A673 (cell line): ENCODE results near the gene AATF. TPM values are rescaled to one million over a fixed set of nuclear protein-coding genes. Genes with fewer than 3 reads are reported as not detected.

Experiments used
- Bru-seq: library from RNA; stranded (reverse); fragments of 400-500 nt; gene quantifications from one replicate; lab custom pipeline; 2021; lab: Mats Ljungman, UMichigan
- BruChase-seq, 2 experiments: library from RNA; stranded (reverse); fragments of 400-500 nt; gene quantifications; one replicate each; lab custom pipeline; 2021; lab: Mats Ljungman, UMichigan
- BruUV-seq: library from RNA; stranded (reverse); fragments of 400-500 nt; replicated peaks from 2 replicates; lab custom pipeline; 2021; lab: Mats Ljungman, UMichigan
- CTCF ChIA-PET: fragments of 300-600 bp; sonication (Branson Sonifier 250); formaldehyde crosslinking; loops from one replicate; lab custom pipeline; 2022; ENCODE audit warnings: antibody characterized with exemption; lab: Charles Lee
- POLR2A ChIA-PET: fragments of 300-600 bp; sonication (Branson Sonifier 250); formaldehyde crosslinking; loops from one replicate; lab custom pipeline; 2022; ENCODE audit warnings: antibody characterized with exemption; ENCODE audit not compliant: low non-redundant PET; lab: Charles Lee
- DNase-seq: peaks from one replicate; pipeline ENCODE4 v3.0.0-alpha.2; 2015; ENCODE audit warnings: low spot score
- H3K27ac ChIP-seq: fragments of 200-600 bp; sonication (generic); 2 replicates; pipeline ENCODE4 v1.5.1; 2016; ENCODE audit warnings: mixed run types, low read depth, mild to moderate bottlenecking, mixed read lengths, antibody characterized with exemption, low read length; ENCODE audit not compliant: poor library complexity, severe bottlenecking
- H3K27me3 ChIP-seq: fragments of 200-600 bp; sonication (generic); replicated peaks from 2 replicates; pipeline ENCODE4 v1.6.1; 2017; ENCODE audit warnings: mixed run types, low read depth, mild to moderate bottlenecking, mixed read lengths, antibody characterized with exemption, low read length; ENCODE audit not compliant: insufficient read depth, poor library complexity
- H3K36me3 ChIP-seq: fragments of 200-600 bp; sonication (generic); 2 replicates; pipeline ENCODE4 v1.6.1; 2016; ENCODE audit warnings: mixed run types, mild to moderate bottlenecking, mixed read lengths, antibody characterized with exemption, low read length; ENCODE audit not compliant: insufficient read depth, poor library complexity, severe bottlenecking
- H3K4me1 ChIP-seq: fragments of 200-600 bp; sonication (generic); 2 replicates; pipeline ENCODE4 v1.6.1; 2017; ENCODE audit warnings: mixed run types, mild to moderate bottlenecking, mixed read lengths, antibody characterized with exemption, low read length; ENCODE audit not compliant: insufficient read depth, poor library complexity, severe bottlenecking
- H3K4me3 ChIP-seq: fragments of 200-600 bp; sonication (generic); 2 replicates; pipeline ENCODE4 v1.5.1; 2016; ENCODE audit warnings: low read depth, mixed run types, mild to moderate bottlenecking, mixed read lengths, low read length; ENCODE audit not compliant: poor library complexity, severe bottlenecking
- H3K9me3 ChIP-seq: fragments of 200-600 bp; sonication (generic); 2 replicates; pipeline ENCODE4 v1.6.1; 2016; ENCODE audit warnings: mixed run types, low read depth, mild to moderate bottlenecking, mixed read lengths, antibody characterized with exemption, low read length; ENCODE audit not compliant: poor library complexity, severe bottlenecking
- EZH2 ChIP-seq: fragments of 200-600 bp; sonication (generic); IDR thresholded peaks from 2 replicates; pipeline ENCODE4 v1.6.1; 2017; ENCODE audit warnings: borderline replicate concordance, low read depth, mild to moderate bottlenecking, mixed read lengths, antibody characterized with exemption, low read length; ENCODE audit not compliant: poor library complexity, severe bottlenecking
- intact Hi-C: fragments of 100-400 bp; cut with micrococcal nuclease; formaldehyde crosslinking; loops from one replicate; pipeline ENCODE4 v1.10.0; 2022; ENCODE audit not compliant: unreplicated experiment
- long read RNA-seq: library from polyadenylated mRNA; stranded (forward); transcript quantifications from one replicate; pipeline ENCODE4 v2.0.0, GENCODE V29; 2022
- total RNA-seq: library from RNA; stranded (reverse); gene quantifications from 2 replicates; pipeline ENCODE4 v1.2.3, GENCODE V29; 2021
- TF ChIP-seq, protein P1 (sequence below): fragments of 300-800, 200-600 bp; sonication (generic); conservative IDR thresholded peaks from 2 replicates; pipeline ENCODE4 v1.5.1; 2017; ENCODE audit warnings: low read depth, mild to moderate bottlenecking, antibody characterized with exemption, low read length, moderate library complexity, mixed read lengths

The AATF gene, protein sequence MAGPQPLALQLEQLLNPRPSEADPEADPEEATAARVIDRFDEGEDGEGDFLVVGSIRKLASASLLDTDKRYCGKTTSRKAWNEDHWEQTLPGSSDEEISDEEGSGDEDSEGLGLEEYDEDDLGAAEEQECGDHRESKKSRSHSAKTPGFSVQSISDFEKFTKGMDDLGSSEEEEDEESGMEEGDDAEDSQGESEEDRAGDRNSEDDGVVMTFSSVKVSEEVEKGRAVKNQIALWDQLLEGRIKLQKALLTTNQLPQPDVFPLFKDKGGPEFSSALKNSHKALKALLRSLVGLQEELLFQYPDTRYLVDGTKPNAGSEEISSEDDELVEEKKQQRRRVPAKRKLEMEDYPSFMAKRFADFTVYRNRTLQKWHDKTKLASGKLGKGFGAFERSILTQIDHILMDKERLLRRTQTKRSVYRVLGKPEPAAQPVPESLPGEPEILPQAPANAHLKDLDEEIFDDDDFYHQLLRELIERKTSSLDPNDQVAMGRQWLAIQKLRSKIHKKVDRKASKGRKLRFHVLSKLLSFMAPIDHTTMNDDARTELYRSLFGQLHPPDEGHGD
- total RNA-seq (51.3 and 54.7 TPM in 2 replicates), Bru-seq, nascent RNA (percentile 74 among the genes with signal in this experiment), BruChase-seq, experiment 1, labeled RNA remaining after a 2-hour chase (percentile 71 among the genes with signal in this experiment), BruChase-seq, experiment 2, labeled RNA remaining after a 6-hour chase (percentile 81 among the genes with signal in this experiment)
- long read RNA-seq, transcript AATF-208 (12 exons, 2,141 nt) = major isoform, 89 of 112 reads
- long read RNA-seq, partial matches to known transcripts = 12 of 112 reads
- long read RNA-seq, other reads (novel, unspliced or antisense) = 11 of 112 reads

DNA sequence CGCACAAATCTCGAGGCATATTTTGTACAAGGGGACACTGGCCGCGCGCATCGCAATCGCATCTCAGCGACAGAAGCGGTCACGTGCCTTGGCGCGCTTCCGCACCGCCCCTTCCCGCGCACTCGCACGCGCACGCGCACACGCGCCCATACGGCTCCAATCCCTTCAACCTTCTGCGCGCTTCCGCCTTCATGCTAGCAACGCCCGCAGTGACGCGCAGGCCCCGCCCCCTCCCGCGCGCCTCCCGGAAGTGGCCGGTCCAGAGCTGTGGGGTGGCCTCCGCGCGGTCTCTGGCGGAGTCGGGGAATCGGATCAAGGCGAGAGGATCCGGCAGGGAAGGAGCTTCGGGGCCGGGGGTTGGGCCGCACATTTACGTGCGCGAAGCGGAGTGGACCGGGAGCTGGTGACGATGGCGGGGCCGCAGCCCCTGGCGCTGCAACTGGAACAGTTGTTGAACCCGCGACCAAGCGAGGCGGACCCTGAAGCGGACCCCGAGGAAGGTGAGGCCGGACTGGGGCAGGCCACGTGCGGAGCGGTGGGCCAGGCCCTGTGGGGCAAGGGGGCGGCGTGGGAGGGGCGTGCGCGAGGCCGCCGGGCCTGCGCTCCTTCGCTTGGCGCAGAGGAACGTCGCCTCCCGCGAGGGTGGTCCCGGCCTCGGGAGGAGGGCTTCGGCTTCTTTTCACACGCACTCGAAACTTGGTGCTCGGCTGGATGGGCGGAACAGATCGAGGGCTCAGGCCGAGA lies at the start of gene AATF:
Gene AATF, plus strand, starts transcription at position 238 of the 744 bp plus-strand sequence. Its CDS starts 172 bp downstream, at position 410.
- peak; percentile 92 for DNase-seq
- TF ChIP-seq, protein P1, sequence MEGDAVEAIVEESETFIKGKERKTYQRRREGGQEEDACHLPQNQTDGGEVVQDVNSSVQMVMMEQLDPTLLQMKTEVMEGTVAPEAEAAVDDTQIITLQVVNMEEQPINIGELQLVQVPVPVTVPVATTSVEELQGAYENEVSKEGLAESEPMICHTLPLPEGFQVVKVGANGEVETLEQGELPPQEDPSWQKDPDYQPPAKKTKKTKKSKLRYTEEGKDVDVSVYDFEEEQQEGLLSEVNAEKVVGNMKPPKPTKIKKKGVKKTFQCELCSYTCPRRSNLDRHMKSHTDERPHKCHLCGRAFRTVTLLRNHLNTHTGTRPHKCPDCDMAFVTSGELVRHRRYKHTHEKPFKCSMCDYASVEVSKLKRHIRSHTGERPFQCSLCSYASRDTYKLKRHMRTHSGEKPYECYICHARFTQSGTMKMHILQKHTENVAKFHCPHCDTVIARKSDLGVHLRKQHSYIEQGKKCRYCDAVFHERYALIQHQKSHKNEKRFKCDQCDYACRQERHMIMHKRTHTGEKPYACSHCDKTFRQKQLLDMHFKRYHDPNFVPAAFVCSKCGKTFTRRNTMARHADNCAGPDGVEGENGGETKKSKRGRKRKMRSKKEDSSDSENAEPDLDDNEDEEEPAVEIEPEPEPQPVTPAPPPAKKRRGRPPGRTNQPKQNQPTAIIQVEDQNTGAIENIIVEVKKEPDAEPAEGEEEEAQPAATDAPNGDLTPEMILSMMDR = no peak
- TF ChIP-seq EZH2 = no peak
- Histone ChIP-seq H3K27me3 (peaks cover 43% of the 10 kb centered on the region), H3K9me3 (no peaks in the 10 kb centered on the region), H3K27ac (peak within 1 kb of the TSS; percentile 87), H3K4me3 (peak within 1 kb of the TSS; percentile 82), H3K36me3 (peaks cover 18% of the 10 kb centered on the region), H3K4me1 (no peaks in the 10 kb centered on the region)
- ChIA-PET CTCF (no interaction called here), POLR2A (no interaction called here)
- no TSS peak for BruUV-seq
- intact Hi-C loops = no loop called here

DNA sequence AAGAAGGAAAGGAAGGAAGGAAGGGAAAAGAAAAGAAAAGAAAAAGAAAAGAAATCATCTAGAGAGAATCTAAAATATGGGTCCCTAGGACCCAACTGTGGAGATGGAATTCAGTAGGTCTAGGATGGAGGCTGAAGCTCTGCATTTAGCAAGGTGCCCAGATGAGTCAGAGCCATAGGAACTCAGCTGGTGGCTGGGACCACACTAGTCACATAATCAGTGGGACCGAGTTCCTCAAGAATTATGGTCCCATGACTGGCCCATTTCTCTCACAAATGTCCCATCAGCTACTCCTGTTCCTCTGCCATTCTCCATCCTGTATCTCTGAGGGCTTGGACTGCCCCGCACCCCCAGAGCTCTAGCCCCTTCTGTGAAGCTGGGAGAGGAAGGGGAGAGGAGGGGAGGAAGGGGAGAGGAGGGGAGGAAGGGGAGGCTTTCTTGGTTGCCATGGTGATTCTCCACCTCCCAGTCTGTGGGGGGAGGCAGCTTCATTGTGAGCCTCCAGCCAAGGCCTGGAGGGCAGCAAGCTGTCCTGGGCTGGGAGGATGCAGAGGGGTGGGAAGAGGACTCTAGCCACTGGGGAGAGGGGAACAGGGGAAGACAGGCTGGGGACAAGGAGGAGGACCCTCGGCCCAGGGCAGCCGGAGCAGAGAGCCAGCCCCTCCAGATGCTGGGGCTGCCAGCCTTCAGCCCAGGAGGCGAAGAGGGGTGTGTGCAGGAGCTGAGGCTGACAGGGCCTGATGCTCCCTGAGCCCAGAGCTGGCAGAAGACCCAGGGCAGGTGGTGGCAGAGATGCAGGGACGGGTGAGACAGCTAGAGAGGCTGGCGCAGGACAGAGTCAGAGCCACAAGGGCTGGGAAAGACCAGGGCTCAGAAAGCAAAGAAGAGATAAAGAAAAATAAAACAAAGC lies 49.2 kb upstream of the AATF start:
- POLR2A ChIA-PET = no interaction called here

More for the DNA sequence above, 49.2 kb upstream of the AATF start:
- H3K4me1 ChIP-seq = no peaks in the 10 kb centered on the region
- TF ChIP-seq EZH2 = no peak
- TF ChIP-seq, protein P1 = no peak
- H3K36me3 ChIP-seq = no peaks in the 10 kb centered on the region
- H3K4me3 ChIP-seq = no peak overlapping the region
- H3K9me3 ChIP-seq = no peaks in the 10 kb centered on the region
- BruUV-seq = no TSS peak
- H3K27ac ChIP-seq = no peak overlapping the region
- CTCF ChIA-PET = no interaction called here
- no peak for DNase-seq
- intact Hi-C loops = no loop called here
- no peaks in the 10 kb centered on the region for H3K27me3 ChIP-seq
